Endothelial cell of umbilical vein (primary cell): ENCODE results near the gene MCF2L. TPM values are rescaled to one million over a fixed set of nuclear protein-coding genes. Genes with fewer than 3 reads are reported as not detected.

Experiments used
- BruUV-seq: library from RNA; stranded (reverse); fragments of 400-500 nt; replicated peaks from 2 replicates; lab custom pipeline; 2021; lab: Mats Ljungman, UMichigan
- CTCF ChIA-PET: fragments of 300-600, 350-600 bp; sonication (Branson Sonifier 250); formaldehyde crosslinking; loops from one replicate; lab custom pipeline; 2021; ENCODE audit warnings: antibody characterized with exemption, inconsistent platforms; lab: Charles Lee
- POLR2A ChIA-PET: fragments of 300-600, 350-600 bp; sonication (Branson Sonifier 250); formaldehyde crosslinking; loops from one replicate; lab custom pipeline; 2021; ENCODE audit warnings: antibody characterized with exemption, inconsistent platforms; lab: Charles Lee
- DNase-seq: peaks from one replicate; pipeline ENCODE4 v3.0.0-alpha.2; 2011; ENCODE audit warnings: low read depth, low spot score
- FAIRE-seq: peaks from 2 replicates; lab custom pipeline; 2011; peaks lifted over from hg19 to GRCh38; lab: Jason Lieb, UNC
- H2AFZ ChIP-seq: 2 replicates; pipeline ENCODE4 v1.6.0; 2012; ENCODE audit warnings: low read depth, low read length, control low read depth, inconsistent platforms
- H3K27ac ChIP-seq: 2 replicates; pipeline ENCODE4 v1.5.1; 2011; ENCODE audit warnings: low read depth, mild to moderate bottlenecking, control low read depth, low read length, moderate library complexity; ENCODE audit not compliant: insufficient read depth
- H3K27me3 ChIP-seq, 2 experiments: 2 replicates each; pipeline versions ENCODE4 v1.6.0 to v1.6.1; 2011; ENCODE audit warnings: low read length in 2 of 2, mixed read lengths in 1 of 2; ENCODE audit not compliant: control insufficient read depth in 2 of 2, insufficient read depth in 2 of 2
- H3K36me3 ChIP-seq, 2 experiments: 2 replicates in 1 of 2; 3 replicates in 1 of 2; pipeline ENCODE4 v1.5.1; 2011; ENCODE audit warnings: low read length in 2 of 2, mild to moderate bottlenecking in 1 of 2, moderate library complexity in 1 of 2; ENCODE audit not compliant: control insufficient read depth in 2 of 2, insufficient read depth in 2 of 2; ENCODE audit errors: extremely low read depth in 1 of 2
- H3K4me1 ChIP-seq: 3 replicates; pipeline ENCODE4 v1.5.1; 2011; ENCODE audit warnings: mild to moderate bottlenecking, low read length; ENCODE audit not compliant: control insufficient read depth, insufficient read depth; ENCODE audit errors: extremely low read depth
- H3K4me2 ChIP-seq: 2 replicates; pipeline ENCODE4 v1.6.1; 2011; ENCODE audit warnings: low read length, control low read depth, mixed read lengths; ENCODE audit not compliant: insufficient read depth
- H3K4me3 ChIP-seq, 3 experiments: fragments of 200-600 bp in 1 of 3; sonication (generic), shearing (Covaris generic) in 1 of 3; replicated peaks in 1 of 3; 2 replicates each; pipeline ENCODE4 v1.5.1; 2011 to 2016; ENCODE audit warnings: control low read depth in 3 of 3, low read length in 3 of 3, mild to moderate bottlenecking in 2 of 3, inconsistent platforms in 1 of 3, low read depth in 1 of 3, moderate library complexity in 1 of 3; ENCODE audit not compliant: insufficient read depth in 1 of 3
- H3K79me2 ChIP-seq: 2 replicates; pipeline ENCODE4 v1.6.0; 2012; ENCODE audit warnings: low read length, inconsistent platforms; ENCODE audit not compliant: control insufficient read depth, insufficient read depth
- H3K9ac ChIP-seq: replicated peaks from 2 replicates; pipeline ENCODE3; 2011; ENCODE audit warnings: low read length, control low read depth; ENCODE audit not compliant: insufficient read depth; ENCODE audit errors: extremely low read depth
- H3K9me1 ChIP-seq: replicated peaks from 3 replicates; pipeline ENCODE4 v1.6.0; 2011; ENCODE audit warnings: mild to moderate bottlenecking, low read length; ENCODE audit not compliant: control insufficient read depth, insufficient read depth; ENCODE audit errors: extremely low read depth
- H3K9me3 ChIP-seq: replicated peaks from 2 replicates; pipeline ENCODE4 v1.5.1; 2012; ENCODE audit warnings: low read length, inconsistent platforms; ENCODE audit not compliant: control insufficient read depth, insufficient read depth
- H4K20me1 ChIP-seq: replicated peaks from 2 replicates; pipeline ENCODE3; 2011; ENCODE audit warnings: mild to moderate bottlenecking, low read length; ENCODE audit not compliant: control insufficient read depth, insufficient read depth; ENCODE audit errors: extremely low read depth
- EZH2 ChIP-seq: IDR thresholded peaks from 2 replicates; pipeline ENCODE4 v1.6.1; 2012; ENCODE audit warnings: borderline replicate concordance, low read depth, mild to moderate bottlenecking, moderate library complexity, low read length, inconsistent platforms; ENCODE audit not compliant: severe bottlenecking
- FOS ChIP-seq: IDR thresholded peaks from 2 replicates; pipeline ENCODE4 v1.6.1; 2011; ENCODE audit warnings: mild to moderate bottlenecking, low read length, moderate library complexity, borderline replicate concordance; ENCODE audit not compliant: insufficient read depth
- GATA2 ChIP-seq: IDR thresholded peaks from 2 replicates; pipeline ENCODE4 v1.7.0; 2011; ENCODE audit warnings: low read depth, mild to moderate bottlenecking, moderate library complexity, mixed read lengths, low read length; ENCODE audit not compliant: insufficient read length, insufficient read depth
- JUN ChIP-seq: IDR thresholded peaks from 2 replicates; pipeline ENCODE4 v1.6.1; 2011; ENCODE audit warnings: borderline replicate concordance, low read depth; ENCODE audit not compliant: insufficient read length, insufficient read depth
- MYC ChIP-seq: IDR thresholded peaks from one replicate; pipeline ENCODE4 v1.6.1; 2011; ENCODE audit warnings: mild to moderate bottlenecking, low read depth, low read length
- POLR2A ChIP-seq: IDR thresholded peaks from 2 replicates; pipeline ENCODE4 v1.6.1; 2012; ENCODE audit warnings: low read depth, mild to moderate bottlenecking, control low read depth, low read length
- POLR2AphosphoS5 ChIP-seq: IDR thresholded peaks from 2 replicates; pipeline ENCODE4 v1.6.1; 2012; ENCODE audit warnings: low read depth, mild to moderate bottlenecking, control low read depth, low read length, moderate library complexity; ENCODE audit not compliant: insufficient read depth
- dilution Hi-C: fragments of 300-500 bp; cut with MboI; formaldehyde crosslinking; loops from one replicate; pipeline ENCODE4 v1.15.0; 2019; ENCODE audit warnings: low sequenced_read_pairs; ENCODE audit not compliant: extremely low pct_ligation_motif_present
- intact Hi-C: fragments of 100-400 bp; cut with micrococcal nuclease; formaldehyde crosslinking; loops from one replicate; pipeline ENCODE4 v1.10.0; 2022
- polyA plus RNA-seq, 4 experiments: library from polyadenylated mRNA; depleted of rRNA in 3 of 4; stranded (reverse) in 3 of 4; unstranded in 1 of 4; fragments of >200 nt; gene quantifications; 2 replicates each; pipeline versions ENCODE4 v1.2.1 to v1.2.3, GENCODE V29; 2011 to 2012; ENCODE audit warnings: missing spikeins in 1 of 4
- total RNA-seq: library from RNA; stranded (reverse); gene quantifications from 2 replicates; pipeline ENCODE4 v1.2.3, GENCODE V29; 2021
- TF ChIP-seq, protein P1 (sequence below): IDR thresholded peaks from 2 replicates; pipeline ENCODE4 v1.6.1; 2011; ENCODE audit not compliant: insufficient read depth, insufficient read length
- TF ChIP-seq, protein P2 (sequence below), 2 donors: IDR thresholded peaks; 1 replicate in 1 of 2; 2 replicates in 1 of 2; pipeline ENCODE4 v1.5.1; 2011; ENCODE audit warnings: low read length in 2 of 2, mild to moderate bottlenecking in 2 of 2, moderate library complexity in 2 of 2, control low read depth in 1 of 2, inconsistent platforms in 1 of 2, low read depth in 1 of 2; ENCODE audit not compliant: insufficient read depth in 1 of 2; ENCODE audit errors: extremely low read depth in 1 of 2

The MCF2L gene
- total and polyA plus RNA-seq, 2 donors (not counting 3 experiments of a cell fraction or from before 2014, with no cell fraction given) = 0.33 to 0.58 TPM

DNA sequence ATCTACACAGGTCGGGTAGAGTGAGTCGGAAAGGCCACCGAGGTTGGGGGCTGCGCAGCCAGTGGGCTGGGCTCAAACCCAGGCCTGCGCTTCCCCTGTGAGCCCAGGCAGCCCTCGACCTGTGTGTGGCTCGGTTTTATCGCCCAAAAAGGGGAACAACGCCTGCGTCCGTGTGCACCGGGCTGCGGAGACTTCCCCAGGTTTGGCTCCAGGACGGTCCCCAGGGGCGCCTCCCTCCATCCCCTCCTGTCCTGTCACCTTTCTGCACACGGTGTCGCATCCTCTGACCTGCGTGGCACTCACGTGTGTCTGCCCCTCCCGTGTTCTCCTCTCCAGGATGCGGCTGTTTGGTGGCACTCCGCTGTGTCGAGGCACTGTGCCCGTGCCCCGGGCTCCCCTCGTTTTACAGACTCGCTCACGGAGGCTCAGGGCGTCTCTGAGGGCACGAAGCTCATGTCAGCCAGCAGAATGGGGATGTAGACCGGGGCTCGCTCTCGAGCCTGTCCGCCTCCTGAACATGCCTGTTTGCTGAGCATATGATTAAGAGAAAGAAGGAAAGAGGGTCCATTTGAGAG, 25.9 kb downstream of the MCF2L start:
- no peak overlapping the region for H3K4me2 ChIP-seq
- POLR2A ChIA-PET = no interaction called here
- H3K4me1 ChIP-seq = no peaks in the 10 kb centered on the region
- H4K20me1 ChIP-seq = no peaks in the 10 kb centered on the region
- dilution Hi-C loops = no loop called here
- H3K9ac ChIP-seq = no peak overlapping the region
- H3K9me1 ChIP-seq = no peaks in the 10 kb centered on the region
- TF ChIP-seq, protein P1, sequence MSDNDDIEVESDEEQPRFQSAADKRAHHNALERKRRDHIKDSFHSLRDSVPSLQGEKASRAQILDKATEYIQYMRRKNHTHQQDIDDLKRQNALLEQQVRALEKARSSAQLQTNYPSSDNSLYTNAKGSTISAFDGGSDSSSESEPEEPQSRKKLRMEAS = no peak
- TF ChIP-seq, protein P2, sequence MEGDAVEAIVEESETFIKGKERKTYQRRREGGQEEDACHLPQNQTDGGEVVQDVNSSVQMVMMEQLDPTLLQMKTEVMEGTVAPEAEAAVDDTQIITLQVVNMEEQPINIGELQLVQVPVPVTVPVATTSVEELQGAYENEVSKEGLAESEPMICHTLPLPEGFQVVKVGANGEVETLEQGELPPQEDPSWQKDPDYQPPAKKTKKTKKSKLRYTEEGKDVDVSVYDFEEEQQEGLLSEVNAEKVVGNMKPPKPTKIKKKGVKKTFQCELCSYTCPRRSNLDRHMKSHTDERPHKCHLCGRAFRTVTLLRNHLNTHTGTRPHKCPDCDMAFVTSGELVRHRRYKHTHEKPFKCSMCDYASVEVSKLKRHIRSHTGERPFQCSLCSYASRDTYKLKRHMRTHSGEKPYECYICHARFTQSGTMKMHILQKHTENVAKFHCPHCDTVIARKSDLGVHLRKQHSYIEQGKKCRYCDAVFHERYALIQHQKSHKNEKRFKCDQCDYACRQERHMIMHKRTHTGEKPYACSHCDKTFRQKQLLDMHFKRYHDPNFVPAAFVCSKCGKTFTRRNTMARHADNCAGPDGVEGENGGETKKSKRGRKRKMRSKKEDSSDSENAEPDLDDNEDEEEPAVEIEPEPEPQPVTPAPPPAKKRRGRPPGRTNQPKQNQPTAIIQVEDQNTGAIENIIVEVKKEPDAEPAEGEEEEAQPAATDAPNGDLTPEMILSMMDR (IDR thresholded peaks at IDR 0.05; ENCODE audit: extremely low read depth in 1 of 2, insufficient read depth in 1 of 2, low read depth in 1 of 2, low read length in 2 of 2) = no peak
- no peak for TF ChIP-seq EZH2
- TF ChIP-seq POLR2A = no peak
- TF ChIP-seq MYC = no peak
- no peak for TF ChIP-seq JUN
- TF ChIP-seq POLR2AphosphoS5 = no peak
- no peak for TF ChIP-seq FOS
- TF ChIP-seq GATA2 = no peak
- intact Hi-C loops = no loop called here
- no peaks in the 10 kb centered on the region for H3K36me3 ChIP-seq
- DNase-seq (no peak), FAIRE-seq (no peak)
- no peak overlapping the region for H2AFZ ChIP-seq
- no peak overlapping the region for H3K27ac ChIP-seq
- H3K4me3 ChIP-seq = no peak overlapping the region
- H3K27me3 ChIP-seq = no peaks in the 10 kb centered on the region
- BruUV-seq = no TSS peak
- CTCF ChIA-PET = no interaction called here
- H3K79me2 ChIP-seq = no peaks in the 10 kb centered on the region
- H3K9me3 ChIP-seq = no peaks in the 10 kb centered on the region
